Mesendoderm (in vitro differentiated cells): ENCODE measurements around the gene CCDC6.

Experiments
- DNase-seq: peaks from one replicate; pipeline ENCODE4 v3.0.0; 2013
- H2AK5ac ChIP-seq: 2 replicates; pipeline ENCODE4 v1.6.1; 2013; ENCODE audit warnings: low read length, inconsistent platforms
- H2BK120ac ChIP-seq: 2 replicates; pipeline ENCODE4 v1.6.1; 2013; ENCODE audit warnings: low read depth, mild to moderate bottlenecking, low read length, moderate library complexity, mixed read lengths
- H2BK15ac ChIP-seq: replicated peaks from 2 replicates; pipeline ENCODE4 v1.6.1; 2013; ENCODE audit warnings: low read depth, mild to moderate bottlenecking, moderate library complexity
- H2BK5ac ChIP-seq: 2 replicates; pipeline ENCODE4 v1.6.1; 2013; ENCODE audit warnings: low read length, inconsistent platforms
- H3K18ac ChIP-seq: 2 replicates; pipeline ENCODE4 v1.6.1; 2013; ENCODE audit warnings: mild to moderate bottlenecking, low read length, mixed read lengths
- H3K23ac ChIP-seq: one replicate; pipeline ENCODE4 v1.6.1; 2013; ENCODE audit warnings: low read length
- H3K27ac ChIP-seq: 2 replicates; pipeline ENCODE4 v1.5.1; 2013; ENCODE audit warnings: low read depth, mild to moderate bottlenecking, inconsistent platforms, low read length, moderate library complexity
- H3K27me3 ChIP-seq: 2 replicates; pipeline ENCODE4 v1.6.1; 2013; ENCODE audit warnings: low read length, control low read depth, mild to moderate bottlenecking, inconsistent platforms; ENCODE audit not compliant: insufficient read depth, poor library complexity
- H3K36me3 ChIP-seq: 2 replicates; pipeline ENCODE4 v1.6.1; 2013; ENCODE audit warnings: low read length, inconsistent platforms; ENCODE audit not compliant: control insufficient read depth, insufficient read depth
- H3K4ac ChIP-seq: one replicate; pipeline ENCODE4 v1.6.1; 2013; ENCODE audit warnings: low read depth, mild to moderate bottlenecking, low read length, moderate library complexity
- H3K4me1 ChIP-seq: 2 replicates; pipeline ENCODE4 v1.6.1; 2013; ENCODE audit warnings: low read depth, low read length, inconsistent platforms; ENCODE audit not compliant: control insufficient read depth
- H3K4me2 ChIP-seq: 2 replicates; pipeline ENCODE4 v1.6.1; 2013; ENCODE audit warnings: low read length
- H3K4me3 ChIP-seq: 2 replicates; pipeline ENCODE4 v1.5.1; 2013; ENCODE audit warnings: mild to moderate bottlenecking, low read length
- H3K56ac ChIP-seq: one replicate; pipeline ENCODE4 v1.6.1; 2013; ENCODE audit warnings: low read length
- H3K79me1 ChIP-seq: 2 replicates; pipeline ENCODE4 v1.6.1; 2013; ENCODE audit warnings: low read length, inconsistent platforms
- H3K79me2 ChIP-seq: 2 replicates; pipeline ENCODE4 v1.6.1; 2013; ENCODE audit warnings: mild to moderate bottlenecking, low read length; ENCODE audit not compliant: control insufficient read depth, insufficient read depth
- H3K9ac ChIP-seq: 2 replicates; pipeline ENCODE4 v1.6.1; 2013; ENCODE audit warnings: low read length, inconsistent platforms
- H4K5ac ChIP-seq: one replicate; pipeline ENCODE4 v1.6.1; 2013; ENCODE audit warnings: low read length
- H4K8ac ChIP-seq: one replicate; pipeline ENCODE4 v1.6.1; 2013; ENCODE audit warnings: low read depth, mild to moderate bottlenecking, control low read depth, low read length, moderate library complexity
- WGBS: extraction: QIAGEN DNeasy Blood & Tissue Kit; methylation state at CpG from one replicate; pipeline ENCODE4 v1.1.7; 2013; ENCODE audit warnings: low lambda C conversion rate, missing lambda C conversion rate; ENCODE audit not compliant: insufficient coverage; ENCODE audit errors: extremely low coverage; 5-methylcytosine and 5-hydroxymethylcytosine counted together

CCDC6 gene

DNA sequence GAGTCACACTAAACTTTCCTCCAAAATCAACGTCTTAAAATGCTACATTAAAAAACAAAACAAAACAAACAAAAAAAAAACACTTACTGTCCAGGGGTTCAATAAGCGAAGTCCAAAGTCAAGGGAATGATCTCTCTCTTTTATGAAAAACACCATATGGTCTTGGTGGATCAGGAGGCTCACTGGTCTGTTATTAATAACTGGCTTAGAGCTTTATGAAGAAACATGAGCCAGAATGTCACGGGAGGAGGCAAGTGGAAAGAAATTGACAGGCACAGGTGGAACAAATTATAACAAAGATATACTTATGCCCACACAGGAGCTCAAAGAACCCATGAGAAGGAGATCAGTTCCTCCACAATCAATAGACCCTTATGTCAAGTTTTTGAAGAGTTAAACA lies 153.1 kb downstream of the CCDC6 start, which contains the start of gene MRLN:
TSS of gene MRLN (minus strand) at position 189 of the 400 bp plus-strand sequence.
- Histone ChIP-seq H3K23ac (no peak within 1 kb of the TSS), H3K56ac (no peak within 1 kb of the TSS), H3K4ac (no peak within 1 kb of the TSS), H4K5ac (no peak within 1 kb of the TSS), H2AK5ac (no peak within 1 kb of the TSS), H3K4me1 (no peaks in the 10 kb centered on the region), H2BK120ac (no peak within 1 kb of the TSS), H3K4me2 (no peak within 1 kb of the TSS), H3K18ac (no peak within 1 kb of the TSS), H3K4me3 (no peak within 1 kb of the TSS), H3K27ac (no peak within 1 kb of the TSS), H3K9ac (no peak within 1 kb of the TSS), H3K27me3 (no peaks in the 10 kb centered on the region), H3K79me2 (no peaks in the 10 kb centered on the region), H3K36me3 (no peaks in the 10 kb centered on the region), H4K8ac (no peak within 1 kb of the TSS), H2BK5ac (no peak within 1 kb of the TSS), H2BK15ac (no peak within 1 kb of the TSS), H3K79me1 (no peaks in the 10 kb centered on the region)
- 100% methylated on average over 1 of the region's 3 CpGs for WGBS
- no peak for DNase-seq

DNA sequence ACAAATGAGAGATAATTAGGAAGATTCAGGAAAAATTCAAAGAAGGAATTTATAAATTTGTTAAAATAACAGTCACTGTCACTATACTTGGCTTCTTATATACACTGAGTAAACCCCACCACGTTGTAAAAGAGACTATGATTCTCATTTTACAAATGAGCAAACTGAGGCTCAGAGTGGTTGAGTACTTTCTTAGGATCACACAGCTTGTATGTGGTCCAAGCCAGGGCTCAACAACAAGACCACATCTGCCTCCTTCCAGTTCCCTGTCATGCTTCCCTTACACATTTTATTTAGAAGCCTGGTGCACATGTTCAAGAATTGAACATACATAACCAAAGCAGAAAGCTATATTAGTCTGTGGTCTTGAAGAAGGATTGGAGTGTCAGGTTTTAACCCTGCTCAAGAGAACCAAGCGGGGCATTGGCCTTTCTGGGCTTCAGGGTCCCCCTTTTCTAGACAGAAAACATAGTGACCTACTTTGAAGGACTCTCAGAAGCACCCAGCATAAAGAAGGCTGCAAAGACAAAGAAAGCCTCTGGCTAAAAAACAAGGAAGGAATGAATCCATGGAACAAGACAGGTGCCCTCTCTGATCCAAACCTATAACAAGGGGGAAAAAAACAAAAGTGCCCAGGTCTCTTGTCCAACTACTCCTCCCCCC lies 153.9 kb downstream of the CCDC6 start:
- Histone ChIP-seq H3K4me2 (no peak overlapping the region), H3K9ac (no peak overlapping the region), H2BK120ac (no peak overlapping the region), H2BK5ac (no peak overlapping the region), H2BK15ac (no peak overlapping the region), H3K27ac (no peak overlapping the region), H3K23ac (no peak overlapping the region), H2AK5ac (no peak overlapping the region), H3K18ac (no peak overlapping the region), H3K4me3 (no peak overlapping the region), H3K79me1 (no peaks in the 10 kb centered on the region), H3K79me2 (no peaks in the 10 kb centered on the region), H4K5ac (no peak overlapping the region), H4K8ac (no peak overlapping the region), H3K36me3 (no peaks in the 10 kb centered on the region), H3K56ac (no peak overlapping the region), H3K4me1 (no peaks in the 10 kb centered on the region), H3K27me3 (no peaks in the 10 kb centered on the region), H3K4ac (no peak overlapping the region)
- DNase-seq: no peak
- no CpG with 5 or more reads among the region's 2 CpGs for WGBS

DNA sequence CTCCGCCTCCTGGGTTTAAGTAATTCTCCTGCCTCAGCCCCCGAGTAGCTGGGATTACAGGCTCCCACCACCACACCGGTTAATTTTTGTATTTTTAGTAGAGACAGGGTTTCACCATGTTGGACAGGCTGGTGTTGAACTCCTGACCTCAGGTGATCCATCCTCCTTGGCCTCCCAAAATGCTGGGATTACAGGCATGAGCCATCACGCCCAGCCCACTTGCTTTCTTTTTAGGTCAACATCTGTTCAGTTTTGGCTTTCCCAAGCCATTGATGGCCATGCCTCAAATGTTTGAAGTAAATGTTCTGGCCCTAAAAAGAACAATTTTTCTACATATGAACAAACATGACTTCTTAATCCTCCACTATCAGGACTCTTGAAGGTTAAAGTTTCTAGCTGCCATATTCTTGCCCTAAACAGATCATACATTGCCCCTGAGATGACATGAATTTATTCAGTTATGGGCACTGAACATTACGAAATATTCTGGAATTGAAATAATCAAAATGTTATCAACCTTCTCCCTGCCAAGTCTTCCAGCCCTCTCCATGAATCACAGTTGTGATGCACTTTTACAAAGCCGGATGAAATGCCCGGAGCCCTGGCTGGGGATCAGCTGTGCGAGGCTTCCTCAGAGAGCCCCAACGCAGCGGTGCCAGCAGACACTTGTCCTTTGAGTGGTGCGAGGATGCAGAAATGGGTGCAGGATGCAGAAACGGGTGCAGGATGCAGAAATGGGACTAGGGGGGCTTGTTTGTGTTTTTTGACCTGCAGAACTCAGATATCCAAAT lies 156.0 kb downstream of the CCDC6 start:
- Histone ChIP-seq H3K4me2 (no peak overlapping the region), H2AK5ac (no peak overlapping the region), H3K23ac (no peak overlapping the region), H2BK120ac (no peak overlapping the region), H3K36me3 (no peaks in the 10 kb centered on the region), H3K4ac (no peak overlapping the region), H3K4me1 (no peaks in the 10 kb centered on the region), H2BK15ac (no peak overlapping the region), H3K4me3 (no peak overlapping the region), H3K27ac (no peak overlapping the region), H3K18ac (no peak overlapping the region), H4K5ac (no peak overlapping the region), H3K27me3 (no peaks in the 10 kb centered on the region), H4K8ac (no peak overlapping the region), H3K9ac (no peak overlapping the region), H3K79me1 (no peaks in the 10 kb centered on the region), H3K79me2 (no peaks in the 10 kb centered on the region), H3K56ac (no peak overlapping the region), H2BK5ac (no peak overlapping the region)
- WGBS: no CpG with 5 or more reads among the region's 12 CpGs
- DNase-seq: no peak

GRCh38 chr10:59748834-59749233 lies 157.5 kb downstream of the CCDC6 start:
- H3K18ac ChIP-seq: no peak overlapping the region
- H2BK15ac ChIP-seq: no peak overlapping the region
- H2AK5ac ChIP-seq: no peak overlapping the region
- no peak overlapping the region for H3K4me3 ChIP-seq
- no peak overlapping the region for H4K8ac ChIP-seq
- H3K4me1 ChIP-seq: no peaks in the 10 kb centered on the region
- no peak overlapping the region for H2BK120ac ChIP-seq
- H3K27me3 ChIP-seq: no peaks in the 10 kb centered on the region
- no peaks in the 10 kb centered on the region for H3K36me3 ChIP-seq
- no peak overlapping the region for H3K27ac ChIP-seq
- H3K4me2 ChIP-seq: no peak overlapping the region
- H2BK5ac ChIP-seq: no peak overlapping the region
- H3K79me2 ChIP-seq: no peaks in the 10 kb centered on the region
- H3K9ac ChIP-seq: no peak overlapping the region
- H3K56ac ChIP-seq: no peak overlapping the region
- no peak overlapping the region for H3K23ac ChIP-seq
- no peaks in the 10 kb centered on the region for H3K79me1 ChIP-seq
- no CpG with 5 or more reads among the region's 1 CpG for WGBS
- H3K4ac ChIP-seq: no peak overlapping the region
- H4K5ac ChIP-seq: no peak overlapping the region
- no peak for DNase-seq

DNA sequence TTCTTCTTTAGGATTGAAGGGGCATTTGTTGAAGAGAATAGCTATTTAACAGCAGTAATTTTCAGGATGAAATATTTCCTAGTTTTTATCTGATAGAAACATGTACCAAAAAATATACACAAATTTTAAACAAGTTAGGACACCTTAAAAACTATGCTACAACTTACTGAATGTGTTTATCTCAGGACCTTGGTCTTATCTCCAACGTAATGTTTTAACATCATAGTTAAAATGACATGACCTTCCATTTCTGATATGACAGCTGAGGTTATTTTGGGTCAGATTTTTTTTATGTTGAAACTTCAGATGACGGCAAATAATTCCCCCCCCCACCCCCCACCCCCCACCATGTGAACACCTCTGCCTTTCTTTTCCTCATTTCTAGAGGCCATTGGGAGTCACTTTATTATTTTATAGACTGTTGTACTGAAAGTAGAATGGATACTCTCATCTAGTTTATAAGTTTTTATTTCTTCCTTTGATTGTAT lies 161.1 kb downstream of the CCDC6 start:
- no peaks in the 10 kb centered on the region for H3K79me1 ChIP-seq
- no peaks in the 10 kb centered on the region for H3K27me3 ChIP-seq
- DNase-seq: no peak
- no CpG with 5 or more reads among the region's 2 CpGs for WGBS
- H4K8ac ChIP-seq: no peak overlapping the region
- no peak overlapping the region for H4K5ac ChIP-seq
- H2BK15ac ChIP-seq: no peak overlapping the region
- H2BK120ac ChIP-seq: no peak overlapping the region
- no peak overlapping the region for H3K18ac ChIP-seq
- no peak overlapping the region for H3K4me2 ChIP-seq
- H3K27ac ChIP-seq: no peak overlapping the region
- no peaks in the 10 kb centered on the region for H3K79me2 ChIP-seq
- no peak overlapping the region for H3K23ac ChIP-seq
- no peak overlapping the region for H2BK5ac ChIP-seq
- H3K36me3 ChIP-seq: no peaks in the 10 kb centered on the region
- no peak overlapping the region for H3K56ac ChIP-seq
- H3K4ac ChIP-seq: no peak overlapping the region
- no peak overlapping the region for H3K4me3 ChIP-seq
- H3K9ac ChIP-seq: no peak overlapping the region
- no peaks in the 10 kb centered on the region for H3K4me1 ChIP-seq
- no peak overlapping the region for H2AK5ac ChIP-seq
